Endothelial cell of umbilical vein (primary cell): ENCODE results near the gene HOXD3. TPM values are rescaled to one million over a fixed set of nuclear protein-coding genes. Genes with fewer than 3 reads are reported as not detected.
A peak's percentile ranks its signal among the peaks of the same experiment; 100 is the strongest.

Experiments
- BruUV-seq: library from RNA; stranded (reverse); fragments of 400-500 nt; replicated peaks from 2 replicates; lab custom pipeline; 2021; lab: Mats Ljungman, UMichigan
- CTCF ChIA-PET: fragments of 300-600, 350-600 bp; sonication (Branson Sonifier 250); formaldehyde crosslinking; loops from one replicate; lab custom pipeline; 2021; ENCODE audit warnings: antibody characterized with exemption, inconsistent platforms; lab: Charles Lee
- POLR2A ChIA-PET: fragments of 300-600, 350-600 bp; sonication (Branson Sonifier 250); formaldehyde crosslinking; loops from one replicate; lab custom pipeline; 2021; ENCODE audit warnings: antibody characterized with exemption, inconsistent platforms; lab: Charles Lee
- DNase-seq: peaks from one replicate; pipeline ENCODE4 v3.0.0-alpha.2; 2011; ENCODE audit warnings: low read depth, low spot score
- FAIRE-seq: peaks from 2 replicates; lab custom pipeline; 2011; peaks lifted over from hg19 to GRCh38; lab: Jason Lieb, UNC
- H2AFZ ChIP-seq: 2 replicates; pipeline ENCODE4 v1.6.0; 2012; ENCODE audit warnings: low read depth, low read length, control low read depth, inconsistent platforms
- H3K27ac ChIP-seq: 2 replicates; pipeline ENCODE4 v1.5.1; 2011; ENCODE audit warnings: low read depth, mild to moderate bottlenecking, control low read depth, low read length, moderate library complexity; ENCODE audit not compliant: insufficient read depth
- H3K27me3 ChIP-seq, 2 experiments: 2 replicates each; pipeline versions ENCODE4 v1.6.0 to v1.6.1; 2011; ENCODE audit warnings: low read length in 2 of 2, mixed read lengths in 1 of 2; ENCODE audit not compliant: control insufficient read depth in 2 of 2, insufficient read depth in 2 of 2
- H3K36me3 ChIP-seq, 2 experiments: 2 replicates in 1 of 2; 3 replicates in 1 of 2; pipeline ENCODE4 v1.5.1; 2011; ENCODE audit warnings: low read length in 2 of 2, mild to moderate bottlenecking in 1 of 2, moderate library complexity in 1 of 2; ENCODE audit not compliant: control insufficient read depth in 2 of 2, insufficient read depth in 2 of 2; ENCODE audit errors: extremely low read depth in 1 of 2
- H3K4me1 ChIP-seq: 3 replicates; pipeline ENCODE4 v1.5.1; 2011; ENCODE audit warnings: mild to moderate bottlenecking, low read length; ENCODE audit not compliant: control insufficient read depth, insufficient read depth; ENCODE audit errors: extremely low read depth
- H3K4me2 ChIP-seq: 2 replicates; pipeline ENCODE4 v1.6.1; 2011; ENCODE audit warnings: low read length, control low read depth, mixed read lengths; ENCODE audit not compliant: insufficient read depth
- H3K4me3 ChIP-seq, 3 experiments: fragments of 200-600 bp in 1 of 3; sonication (generic), shearing (Covaris generic) in 1 of 3; replicated peaks in 1 of 3; 2 replicates each; pipeline ENCODE4 v1.5.1; 2011 to 2016; ENCODE audit warnings: control low read depth in 3 of 3, low read length in 3 of 3, mild to moderate bottlenecking in 2 of 3, inconsistent platforms in 1 of 3, low read depth in 1 of 3, moderate library complexity in 1 of 3; ENCODE audit not compliant: insufficient read depth in 1 of 3
- H3K79me2 ChIP-seq: 2 replicates; pipeline ENCODE4 v1.6.0; 2012; ENCODE audit warnings: low read length, inconsistent platforms; ENCODE audit not compliant: control insufficient read depth, insufficient read depth
- H3K9ac ChIP-seq: replicated peaks from 2 replicates; pipeline ENCODE3; 2011; ENCODE audit warnings: low read length, control low read depth; ENCODE audit not compliant: insufficient read depth; ENCODE audit errors: extremely low read depth
- H3K9me1 ChIP-seq: replicated peaks from 3 replicates; pipeline ENCODE4 v1.6.0; 2011; ENCODE audit warnings: mild to moderate bottlenecking, low read length; ENCODE audit not compliant: control insufficient read depth, insufficient read depth; ENCODE audit errors: extremely low read depth
- H3K9me3 ChIP-seq: replicated peaks from 2 replicates; pipeline ENCODE4 v1.5.1; 2012; ENCODE audit warnings: low read length, inconsistent platforms; ENCODE audit not compliant: control insufficient read depth, insufficient read depth
- H4K20me1 ChIP-seq: replicated peaks from 2 replicates; pipeline ENCODE3; 2011; ENCODE audit warnings: mild to moderate bottlenecking, low read length; ENCODE audit not compliant: control insufficient read depth, insufficient read depth; ENCODE audit errors: extremely low read depth
- EZH2 ChIP-seq: IDR thresholded peaks from 2 replicates; pipeline ENCODE4 v1.6.1; 2012; ENCODE audit warnings: borderline replicate concordance, low read depth, mild to moderate bottlenecking, moderate library complexity, low read length, inconsistent platforms; ENCODE audit not compliant: severe bottlenecking
- MYC ChIP-seq: IDR thresholded peaks from one replicate; pipeline ENCODE4 v1.6.1; 2011; ENCODE audit warnings: mild to moderate bottlenecking, low read depth, low read length
- POLR2AphosphoS5 ChIP-seq: IDR thresholded peaks from 2 replicates; pipeline ENCODE4 v1.6.1; 2012; ENCODE audit warnings: low read depth, mild to moderate bottlenecking, control low read depth, low read length, moderate library complexity; ENCODE audit not compliant: insufficient read depth
- dilution Hi-C: fragments of 300-500 bp; cut with MboI; formaldehyde crosslinking; loops from one replicate; pipeline ENCODE4 v1.15.0; 2019; ENCODE audit warnings: low sequenced_read_pairs; ENCODE audit not compliant: extremely low pct_ligation_motif_present
- intact Hi-C: fragments of 100-400 bp; cut with micrococcal nuclease; formaldehyde crosslinking; loops from one replicate; pipeline ENCODE4 v1.10.0; 2022
- polyA plus RNA-seq, 4 experiments: library from polyadenylated mRNA; depleted of rRNA in 3 of 4; stranded (reverse) in 3 of 4; unstranded in 1 of 4; fragments of >200 nt; gene quantifications; 2 replicates each; pipeline versions ENCODE4 v1.2.1 to v1.2.3, GENCODE V29; 2011 to 2012; ENCODE audit warnings: missing spikeins in 1 of 4
- total RNA-seq: library from RNA; stranded (reverse); gene quantifications from 2 replicates; pipeline ENCODE4 v1.2.3, GENCODE V29; 2021
- TF ChIP-seq, protein P1 (sequence below): IDR thresholded peaks from 2 replicates; pipeline ENCODE4 v1.6.1; 2011; ENCODE audit not compliant: insufficient read depth, insufficient read length
- TF ChIP-seq, protein P2 (sequence below), 2 donors: IDR thresholded peaks; 1 replicate in 1 of 2; 2 replicates in 1 of 2; pipeline ENCODE4 v1.5.1; 2011; ENCODE audit warnings: low read length in 2 of 2, mild to moderate bottlenecking in 2 of 2, moderate library complexity in 2 of 2, control low read depth in 1 of 2, inconsistent platforms in 1 of 2, low read depth in 1 of 2; ENCODE audit not compliant: insufficient read depth in 1 of 2; ENCODE audit errors: extremely low read depth in 1 of 2

HOXD3 gene
- total and polyA plus RNA-seq, 2 donors (not counting 3 experiments of a cell fraction or from before 2014, with no cell fraction given), result 2.9 to 20.9 TPM

DNA sequence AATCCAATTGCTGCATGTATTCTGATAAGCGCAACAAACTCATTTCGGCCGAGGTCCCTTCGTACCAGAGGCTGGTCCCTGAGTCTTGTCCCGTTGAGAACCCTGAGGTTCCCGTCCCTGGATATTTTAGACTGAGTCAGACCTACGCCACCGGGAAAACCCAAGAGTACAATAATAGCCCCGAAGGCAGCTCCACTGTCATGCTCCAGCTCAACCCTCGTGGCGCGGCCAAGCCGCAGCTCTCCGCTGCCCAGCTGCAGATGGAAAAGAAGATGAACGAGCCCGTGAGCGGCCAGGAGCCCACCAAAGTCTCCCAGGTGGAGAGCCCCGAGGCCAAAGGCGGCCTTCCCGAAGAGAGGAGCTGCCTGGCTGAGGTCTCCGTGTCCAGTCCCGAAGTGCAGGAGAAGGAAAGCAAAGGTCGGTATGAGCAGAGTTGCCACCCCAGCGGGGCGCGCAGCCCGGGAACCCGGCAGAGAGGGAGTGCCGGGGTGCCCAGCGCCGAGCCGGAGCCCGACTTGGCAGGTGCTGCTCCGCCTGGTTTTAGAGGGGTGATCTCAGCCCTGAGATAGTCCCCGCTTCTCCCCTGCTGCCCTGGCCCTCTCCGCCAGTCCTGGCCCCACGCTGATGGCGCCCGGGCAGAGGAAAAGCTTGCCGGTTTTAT is 39.8 kb upstream of the HOXD3 start:
- dilution Hi-C loops (no loop called here), intact Hi-C loops (no loop called here)
- Histone ChIP-seq H3K4me1 (peaks cover 9% of the 10 kb centered on the region), H2AFZ (no peak overlapping the region), H3K27me3 (peaks cover 80 to 98% of the 10 kb centered on the region in 2 experiments), H3K4me2 (no peak overlapping the region), H3K36me3 (no peaks in the 10 kb centered on the region), H4K20me1 (no peaks in the 10 kb centered on the region), H3K79me2 (no peaks in the 10 kb centered on the region), H3K9me1 (no peaks in the 10 kb centered on the region), H3K9ac (no peak overlapping the region), H3K9me3 (no peaks in the 10 kb centered on the region), H3K4me3 (no peak overlapping the region), H3K27ac (no peak overlapping the region)
- TF ChIP-seq, protein P1, sequence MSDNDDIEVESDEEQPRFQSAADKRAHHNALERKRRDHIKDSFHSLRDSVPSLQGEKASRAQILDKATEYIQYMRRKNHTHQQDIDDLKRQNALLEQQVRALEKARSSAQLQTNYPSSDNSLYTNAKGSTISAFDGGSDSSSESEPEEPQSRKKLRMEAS, result no peak
- TF ChIP-seq EZH2, result peak; percentile 87
- ChIA-PET CTCF (interaction anchor here (1.0 to 2.2 kb wide), 11 partner anchors 10 to 1031 kb away, joined by 4 to 16 read pairs (median 5); no protein-coding TSS in a partner anchor), POLR2A (interaction anchor here (0.5 kb wide), 1 partner anchor 231 kb away, joined by 3 read pairs; no protein-coding TSS in a partner anchor)
- DNase-seq (no peak), FAIRE-seq (no peak)
- BruUV-seq, result no TSS peak

- Histone ChIP-seq H3K4me1 (peaks cover 11% of the 10 kb centered on the region), H2AFZ (no peak overlapping the region), H3K27me3 (peaks cover 74 to 91% of the 10 kb centered on the region in 2 experiments), H4K20me1 (no peaks in the 10 kb centered on the region), H3K9me3 (no peaks in the 10 kb centered on the region), H3K9me1 (no peaks in the 10 kb centered on the region), H3K79me2 (no peaks in the 10 kb centered on the region), H3K9ac (no peak overlapping the region), H3K4me2 (no peak overlapping the region), H3K36me3 (no peaks in the 10 kb centered on the region), H3K27ac (no peak overlapping the region), H3K4me3 (no peak overlapping the region)
- no peak for TF ChIP-seq MYC
- TF ChIP-seq EZH2, result peak; percentile 84
- TF ChIP-seq, protein P2, sequence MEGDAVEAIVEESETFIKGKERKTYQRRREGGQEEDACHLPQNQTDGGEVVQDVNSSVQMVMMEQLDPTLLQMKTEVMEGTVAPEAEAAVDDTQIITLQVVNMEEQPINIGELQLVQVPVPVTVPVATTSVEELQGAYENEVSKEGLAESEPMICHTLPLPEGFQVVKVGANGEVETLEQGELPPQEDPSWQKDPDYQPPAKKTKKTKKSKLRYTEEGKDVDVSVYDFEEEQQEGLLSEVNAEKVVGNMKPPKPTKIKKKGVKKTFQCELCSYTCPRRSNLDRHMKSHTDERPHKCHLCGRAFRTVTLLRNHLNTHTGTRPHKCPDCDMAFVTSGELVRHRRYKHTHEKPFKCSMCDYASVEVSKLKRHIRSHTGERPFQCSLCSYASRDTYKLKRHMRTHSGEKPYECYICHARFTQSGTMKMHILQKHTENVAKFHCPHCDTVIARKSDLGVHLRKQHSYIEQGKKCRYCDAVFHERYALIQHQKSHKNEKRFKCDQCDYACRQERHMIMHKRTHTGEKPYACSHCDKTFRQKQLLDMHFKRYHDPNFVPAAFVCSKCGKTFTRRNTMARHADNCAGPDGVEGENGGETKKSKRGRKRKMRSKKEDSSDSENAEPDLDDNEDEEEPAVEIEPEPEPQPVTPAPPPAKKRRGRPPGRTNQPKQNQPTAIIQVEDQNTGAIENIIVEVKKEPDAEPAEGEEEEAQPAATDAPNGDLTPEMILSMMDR (IDR thresholded peaks at IDR 0.05; ENCODE audit: extremely low read depth in 1 of 2, insufficient read depth in 1 of 2, low read depth in 1 of 2, low read length in 2 of 2), result no peak
- no peak for TF ChIP-seq POLR2AphosphoS5
- CTCF ChIA-PET, result interaction anchor here (1.0 to 2.2 kb wide), 11 partner anchors 9 to 1031 kb away, joined by 4 to 16 read pairs (median 5); no protein-coding TSS in a partner anchor
- no peak for FAIRE-seq
- no TSS peak for BruUV-seq
- dilution Hi-C loops, result no loop called here
- POLR2A ChIA-PET, result interaction anchor here (0.5 kb wide), 1 partner anchor 230 kb away, joined by 3 read pairs; no protein-coding TSS in a partner anchor
- no peak for DNase-seq
- intact Hi-C loops, result no loop called here
Observed at GRCh38 chr2:176117823-176118371, 39.2 kb upstream of the HOXD3 start.
